Measurements from ENCODE around the gene NASP. TPM values are rescaled to one million over a fixed set of nuclear protein-coding genes. Genes with fewer than 3 reads are reported as not detected.

Gene NASP
- total RNA-seq, 3 donors from 2014 or later (not counting 1 experiment from before 2014, with no cell fraction given): 109 to 171 (median 121) TPM

DNA sequence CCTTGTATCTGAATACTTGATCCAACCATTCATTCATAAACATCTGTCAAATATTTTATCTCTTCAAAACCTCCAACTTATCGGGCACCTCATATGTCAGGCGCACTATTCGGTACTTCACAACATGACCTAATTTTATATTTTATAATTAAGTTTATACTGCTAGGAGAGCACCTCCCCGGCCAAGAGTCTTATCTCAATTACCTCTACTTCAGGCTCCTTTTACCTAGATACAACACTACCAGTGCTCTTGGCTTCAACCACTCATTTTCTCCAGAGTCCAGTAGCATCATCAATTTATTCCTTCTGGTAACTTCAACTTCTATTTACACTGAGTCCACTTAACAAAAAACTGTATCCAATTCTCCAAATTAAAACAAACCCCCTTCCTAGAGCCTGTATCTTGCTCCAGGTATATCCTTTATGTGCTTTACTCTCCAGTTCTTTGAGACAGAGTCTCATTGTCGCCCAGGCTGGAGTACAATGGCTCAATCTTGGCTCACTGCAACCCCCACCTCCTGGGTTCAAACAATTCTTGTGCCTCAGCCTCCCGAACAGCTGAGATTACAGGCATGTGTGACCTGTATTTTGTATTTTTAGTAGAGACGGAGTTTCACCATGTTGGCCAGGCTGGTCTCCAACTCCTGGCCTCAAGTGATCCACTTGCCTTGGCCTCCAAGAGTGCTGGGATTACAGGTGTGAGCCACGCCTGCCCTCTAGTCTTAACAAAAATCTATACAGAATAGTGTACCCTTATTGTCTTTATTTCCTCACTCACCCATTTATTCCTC lies 83.7 kb downstream of the NASP start:
- TF ChIP-seq, protein P1, sequence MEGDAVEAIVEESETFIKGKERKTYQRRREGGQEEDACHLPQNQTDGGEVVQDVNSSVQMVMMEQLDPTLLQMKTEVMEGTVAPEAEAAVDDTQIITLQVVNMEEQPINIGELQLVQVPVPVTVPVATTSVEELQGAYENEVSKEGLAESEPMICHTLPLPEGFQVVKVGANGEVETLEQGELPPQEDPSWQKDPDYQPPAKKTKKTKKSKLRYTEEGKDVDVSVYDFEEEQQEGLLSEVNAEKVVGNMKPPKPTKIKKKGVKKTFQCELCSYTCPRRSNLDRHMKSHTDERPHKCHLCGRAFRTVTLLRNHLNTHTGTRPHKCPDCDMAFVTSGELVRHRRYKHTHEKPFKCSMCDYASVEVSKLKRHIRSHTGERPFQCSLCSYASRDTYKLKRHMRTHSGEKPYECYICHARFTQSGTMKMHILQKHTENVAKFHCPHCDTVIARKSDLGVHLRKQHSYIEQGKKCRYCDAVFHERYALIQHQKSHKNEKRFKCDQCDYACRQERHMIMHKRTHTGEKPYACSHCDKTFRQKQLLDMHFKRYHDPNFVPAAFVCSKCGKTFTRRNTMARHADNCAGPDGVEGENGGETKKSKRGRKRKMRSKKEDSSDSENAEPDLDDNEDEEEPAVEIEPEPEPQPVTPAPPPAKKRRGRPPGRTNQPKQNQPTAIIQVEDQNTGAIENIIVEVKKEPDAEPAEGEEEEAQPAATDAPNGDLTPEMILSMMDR (IDR thresholded peaks at IDR 0.05): no peak
- H3K27ac ChIP-seq (ENCODE audit: low read length): no peak overlapping the region
- no peak overlapping the region for H3K4me3 Mint-ChIP-seq
- no peaks in the 10 kb centered on the region for H3K27me3 ChIP-seq (ENCODE audit: control insufficient read depth, insufficient read depth, low read length)
- H3K27ac Mint-ChIP-seq: peak overlapping the region; percentile 9 to 17
- 94% methylated on average over 8 of the region's 8 CpGs for WGBS (ENCODE audit: insufficient coverage)
- H3K36me3 Mint-ChIP-seq: no peaks in the 10 kb centered on the region
- DNase-seq (no peak), ATAC-seq (no peak)
- intact Hi-C loops (cut with micrococcal nuclease): no loop called here
- H3K9me3 Mint-ChIP-seq: no peaks in the 10 kb centered on the region
- no peaks in the 10 kb centered on the region for H3K27me3 Mint-ChIP-seq (ENCODE audit: low read depth in 2 of 2)
- peaks cover 4% of the 10 kb centered on the region for H3K4me1 ChIP-seq (ENCODE audit: control insufficient read depth, insufficient read depth, low read length)
- peaks cover 55 to 67% of the 10 kb centered on the region in 2 donors for H3K4me1 Mint-ChIP-seq
- no peak overlapping the region for H3K4me3 ChIP-seq (ENCODE audit: low read length)
- no peaks in the 10 kb centered on the region for H3K9me3 ChIP-seq (ENCODE audit: control insufficient read depth, insufficient read depth, low read length)
- peaks cover 3% of the 10 kb centered on the region for H3K36me3 ChIP-seq (ENCODE audit: control insufficient read depth, insufficient read depth, low read length)

Other genes starting within 250 kb of the NASP start
- 10 to 100 TPM; 23.2 to 36.8 (median 28.2) TPM for gene TOE1, start 243.9 kb upstream of the NASP start, total RNA-seq
- 10 to 100 TPM; 44.0 to 55.6 (median 51.5) TPM for gene MUTYH, start 243.6 kb upstream of the NASP start, total RNA-seq
- 1 to 10 TPM; 5.1 to 7.4 (median 6.0) TPM for gene TESK2, start 92.9 kb upstream of the NASP start, total RNA-seq
- gene CCDC163, start 84.0 kb upstream of the NASP start, total RNA-seq: 1 to 10 TPM; 3.0 to 6.9 (median 5.8) TPM
- 1 to 10 TPM in 1 of 3 donors, under 1 TPM in 2; 0.73 to 1.5 (median 0.88) TPM for gene MMACHC, start 83.7 kb upstream of the NASP start, total RNA-seq
- gene PRDX1, start 62.2 kb upstream of the NASP start, total RNA-seq: 10 to 100 TPM; 24.8 to 39.1 (median 30.6) TPM
- 10 to 100 TPM; 45.7 to 54.2 (median 53.9) TPM for gene AKR1A1, start 33.2 kb upstream of the NASP start, total RNA-seq
- 1 to 10 TPM; 2.9 to 4.5 (median 3.3) TPM for gene CCDC17, start 40.0 kb downstream of the NASP start, total RNA-seq
- gene GPBP1L1, start 102.5 kb downstream of the NASP start, total RNA-seq: 100 to 1,000 TPM; 144 to 176 (median 153) TPM
- 10 to 100 TPM in 1 of 3 donors, 1 to 10 TPM in 2; 8.8 to 14.2 (median 9.3) TPM for gene TMEM69, start 104.1 kb downstream of the NASP start, total RNA-seq
- gene IPP, start 166.6 kb downstream of the NASP start, total RNA-seq: 10 to 100 TPM; 15.3 to 20.8 (median 19.1) TPM
- 10 to 100 TPM; 25.3 to 28.6 (median 27.9) TPM for gene MAST2, start 219.6 kb downstream of the NASP start, total RNA-seq